ENCODE measurements around the gene CNR2.

GRCh38 chr1:23960291-23961020, 47.3 kb upstream of the CNR2 start:
- no peak for TF ChIP-seq CTCF (conservative IDR thresholded peaks at IDR 0.05)
- TF ChIP-seq ZFX (IDR thresholded peaks at IDR 0.05) = no peak

All from C4-2B (cell line).